H1 (cell line): ENCODE data around the gene ZNF581.

ENCODE experiments used
- CEBPB ChIP-seq: IDR thresholded peaks from 2 replicates; pipeline ENCODE4 v1.6.1; 2012; ENCODE audit warnings: low read depth, low read length
- CREB1 ChIP-seq: IDR thresholded peaks from 2 replicates; pipeline ENCODE4 v1.6.1; 2012; ENCODE audit warnings: inconsistent platforms
- EP300 ChIP-seq, 2 experiments: IDR thresholded peaks; 1 replicate in 1 of 2; 2 replicates in 1 of 2; pipeline ENCODE4 v1.6.1; 2011 to 2012; ENCODE audit warnings: low read depth in 2 of 2, low read length in 2 of 2, mild to moderate bottlenecking in 2 of 2, borderline replicate concordance in 1 of 2, inconsistent platforms in 1 of 2, moderate library complexity in 1 of 2
- JUN ChIP-seq: IDR thresholded peaks from 2 replicates; pipeline ENCODE4 v1.6.1; 2011; ENCODE audit warnings: low read depth, mild to moderate bottlenecking, improper control_type of control experiment, low read length
- JUND ChIP-seq: IDR thresholded peaks from 2 replicates; pipeline ENCODE4 v1.6.1; 2011; ENCODE audit warnings: mild to moderate bottlenecking, improper control_type of control experiment, low read length
- KDM1A ChIP-seq: fragments of 200-600, 300-600 bp; sonication (generic); IDR thresholded peaks from 2 replicates; pipeline ENCODE4 v1.7.1; 2016; ENCODE audit warnings: mild to moderate bottlenecking, low read length, borderline replicate concordance
- POLR2A ChIP-seq, 2 experiments: IDR thresholded peaks; 1 replicate in 1 of 2; 2 replicates in 1 of 2; pipeline ENCODE4 v1.6.1; 2011; ENCODE audit warnings: low read depth in 2 of 2, low read length in 2 of 2, mild to moderate bottlenecking in 2 of 2; ENCODE audit errors: control extremely low read depth in 1 of 2
- POLR2AphosphoS5 ChIP-seq: IDR thresholded peaks from 2 replicates; pipeline ENCODE4 v1.6.1; 2011; ENCODE audit warnings: low read depth, low read length
- SP4 ChIP-seq: IDR thresholded peaks from 2 replicates; pipeline ENCODE4 v1.6.1; 2012; ENCODE audit warnings: low read length, inconsistent platforms
- TF ChIP-seq, protein P1 (sequence below), 3 experiments: IDR thresholded peaks; 1 replicate in 2 of 3; 2 replicates in 1 of 3; pipeline versions ENCODE4 v1.5.1 to v1.6.1; 2011; ENCODE audit warnings: low read length in 3 of 3, mild to moderate bottlenecking in 3 of 3, inconsistent platforms in 2 of 3, low read depth in 1 of 3, moderate library complexity in 1 of 3; ENCODE audit not compliant: insufficient read depth in 1 of 3; ENCODE audit errors: control extremely low read depth in 1 of 3

DNA sequence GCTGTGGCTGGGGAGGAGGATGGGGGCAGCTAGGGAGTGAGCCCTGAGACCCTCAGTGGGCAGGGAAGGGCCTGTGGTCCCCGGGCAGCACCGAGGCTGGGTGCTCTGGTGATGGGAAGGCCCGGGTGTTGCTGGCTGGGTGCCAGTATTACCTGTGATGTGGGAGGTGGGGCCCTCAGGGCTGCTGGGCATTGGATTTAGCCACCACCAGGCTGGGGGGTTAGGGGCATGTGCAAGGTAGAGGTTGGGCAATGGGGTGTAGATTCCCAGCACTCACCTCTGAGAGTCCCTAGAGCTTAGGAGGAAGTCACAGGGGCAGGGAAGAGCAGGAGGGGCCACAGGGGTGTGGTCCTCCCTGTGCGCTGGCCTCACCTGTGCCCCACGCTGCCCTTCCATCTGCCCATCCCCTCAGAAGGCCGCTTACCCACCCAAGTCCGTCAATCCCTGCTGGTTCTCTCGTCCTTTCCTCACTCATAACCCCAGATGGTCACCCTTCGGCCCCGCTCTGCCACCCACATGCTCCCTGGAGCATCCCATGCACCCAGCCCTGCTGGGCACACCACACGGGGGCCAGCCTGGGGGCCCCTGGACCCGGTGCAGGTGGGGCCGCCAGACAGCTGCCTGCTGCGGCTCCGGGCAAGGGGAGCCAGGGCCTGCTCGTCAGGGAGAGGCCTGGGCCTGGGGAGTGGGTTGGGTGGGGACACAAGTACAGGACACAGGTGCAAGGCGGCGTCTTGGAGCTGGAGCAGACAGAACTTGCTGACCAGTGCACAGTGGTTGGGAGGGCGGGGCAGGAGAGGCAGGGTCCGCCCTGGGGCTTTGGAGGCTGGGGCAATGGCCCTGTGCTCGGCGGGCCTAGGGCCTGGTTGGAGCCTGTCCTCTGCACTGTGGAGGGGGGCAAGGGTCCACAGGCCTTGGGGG, 44.1 kb downstream of the ZNF581 start:
- no peak for TF ChIP-seq JUND
- TF ChIP-seq SP4, result no peak
- no peak for TF ChIP-seq KDM1A
- no peak for TF ChIP-seq POLR2A (IDR thresholded peaks at IDR 0.05; ENCODE audit: control extremely low read depth in 1 of 2, low read depth in 2 of 2, low read length in 2 of 2)
- TF ChIP-seq CREB1, result no peak
- TF ChIP-seq JUN, result no peak
- TF ChIP-seq, protein P1, sequence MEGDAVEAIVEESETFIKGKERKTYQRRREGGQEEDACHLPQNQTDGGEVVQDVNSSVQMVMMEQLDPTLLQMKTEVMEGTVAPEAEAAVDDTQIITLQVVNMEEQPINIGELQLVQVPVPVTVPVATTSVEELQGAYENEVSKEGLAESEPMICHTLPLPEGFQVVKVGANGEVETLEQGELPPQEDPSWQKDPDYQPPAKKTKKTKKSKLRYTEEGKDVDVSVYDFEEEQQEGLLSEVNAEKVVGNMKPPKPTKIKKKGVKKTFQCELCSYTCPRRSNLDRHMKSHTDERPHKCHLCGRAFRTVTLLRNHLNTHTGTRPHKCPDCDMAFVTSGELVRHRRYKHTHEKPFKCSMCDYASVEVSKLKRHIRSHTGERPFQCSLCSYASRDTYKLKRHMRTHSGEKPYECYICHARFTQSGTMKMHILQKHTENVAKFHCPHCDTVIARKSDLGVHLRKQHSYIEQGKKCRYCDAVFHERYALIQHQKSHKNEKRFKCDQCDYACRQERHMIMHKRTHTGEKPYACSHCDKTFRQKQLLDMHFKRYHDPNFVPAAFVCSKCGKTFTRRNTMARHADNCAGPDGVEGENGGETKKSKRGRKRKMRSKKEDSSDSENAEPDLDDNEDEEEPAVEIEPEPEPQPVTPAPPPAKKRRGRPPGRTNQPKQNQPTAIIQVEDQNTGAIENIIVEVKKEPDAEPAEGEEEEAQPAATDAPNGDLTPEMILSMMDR (IDR thresholded peaks at IDR 0.05; ENCODE audit: control extremely low read depth in 1 of 3, insufficient read depth in 1 of 3, low read depth in 1 of 3, low read length in 3 of 3), result no peak
- no peak for TF ChIP-seq POLR2AphosphoS5
- TF ChIP-seq CEBPB, result no peak
- TF ChIP-seq EP300 (IDR thresholded peaks at IDR 0.05; ENCODE audit: borderline replicate concordance in 1 of 2, low read depth in 2 of 2, low read length in 2 of 2), result no peak
